HG02678 (cell line): Measurements from ENCODE around the gene XRCC3.

ENCODE experiments used
- ATAC-seq: cut with Tn5 transposase; IDR thresholded peaks from one replicate; pipeline ENCODE4 v1.9.1; 2021; ENCODE audit warnings: mild to moderate bottlenecking, moderate library complexity; ENCODE audit not compliant: unreplicated experiment

XRCC3 gene

GRCh38 chr14:103707329-103708263 is 7.7 kb downstream of the XRCC3 start:
- no peak for ATAC-seq

DNA sequence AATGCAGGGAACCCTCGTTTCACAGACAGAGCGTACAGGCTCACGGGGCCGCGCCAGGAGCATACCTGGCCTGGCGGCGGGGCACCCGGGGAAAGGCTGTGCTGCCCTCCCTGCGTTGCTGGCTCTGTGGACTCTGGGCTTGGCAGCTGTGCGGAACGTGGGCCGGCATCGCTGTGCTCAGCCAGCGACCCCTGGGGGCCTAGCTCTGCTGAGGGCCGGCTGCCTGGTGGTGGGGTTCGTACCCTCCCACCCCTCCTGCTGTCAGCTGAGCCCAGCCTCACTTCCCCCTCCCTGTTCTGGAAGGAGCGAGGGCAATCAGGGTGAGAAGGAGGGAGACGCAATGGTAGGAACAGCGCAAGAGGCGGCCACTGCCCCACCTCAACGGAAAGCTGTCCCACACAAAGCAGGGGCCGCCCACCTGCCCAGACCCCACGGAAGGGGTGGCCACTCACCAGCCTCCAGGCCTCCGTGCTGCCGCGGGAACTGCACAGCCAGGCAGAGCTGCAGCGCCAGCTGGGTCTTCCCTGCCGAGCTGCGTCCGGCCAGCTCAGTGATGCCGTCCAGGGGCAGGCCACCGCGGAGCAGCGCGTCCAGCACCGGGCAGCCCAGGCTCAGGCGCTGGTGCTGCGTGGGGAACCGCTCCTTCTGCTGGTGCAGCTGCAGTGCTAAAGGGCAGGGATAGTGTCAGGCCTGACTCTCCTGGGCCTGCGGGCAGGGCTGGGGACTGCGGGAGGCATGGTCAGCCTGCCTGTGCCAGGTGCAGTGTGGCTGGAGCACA is 8.5 kb downstream of the XRCC3 start:
- ATAC-seq: no peak

DNA sequence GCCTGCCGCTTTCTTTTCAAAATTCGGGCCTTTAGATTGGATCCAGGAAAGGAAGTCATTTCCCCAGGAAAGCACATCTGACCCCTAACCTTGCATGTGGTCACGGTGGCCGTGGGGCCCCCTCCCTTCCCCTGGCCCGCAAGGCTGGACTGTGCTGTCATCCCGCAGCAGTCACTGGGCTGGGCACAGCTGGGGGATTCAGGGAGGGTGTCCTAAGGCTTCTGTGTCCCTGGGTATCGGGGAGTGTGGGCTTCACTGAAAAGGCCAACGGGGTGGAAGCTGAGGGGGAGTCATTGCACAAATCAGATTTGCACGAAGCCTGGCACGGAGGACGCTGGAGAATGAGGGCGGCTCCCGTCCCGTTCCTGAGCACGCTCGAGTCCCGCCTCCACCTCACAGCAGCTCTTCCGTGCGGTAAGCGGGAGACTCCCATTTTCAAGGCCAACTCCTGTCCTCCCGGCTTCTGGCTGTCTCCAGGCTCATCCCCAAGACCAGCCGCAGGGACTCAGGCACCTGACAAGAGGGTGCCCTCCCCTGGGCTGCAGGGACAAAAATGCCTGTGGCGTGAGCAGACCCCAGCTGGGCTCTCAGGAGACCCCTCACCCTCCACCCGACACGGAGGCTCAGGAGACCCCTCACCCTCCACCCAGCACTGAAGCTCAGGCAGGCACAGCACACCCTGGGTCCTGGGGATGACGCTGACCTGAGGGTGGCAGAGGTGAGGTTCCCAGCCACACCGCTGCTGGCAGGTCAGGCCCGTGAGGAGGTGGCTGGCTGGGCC is 9.6 kb downstream of the XRCC3 start:
- ATAC-seq: no peak

- ATAC-seq: no peak
Observed at GRCh38 chr14:103705118-103705503, 10.1 kb downstream of the XRCC3 start.

DNA sequence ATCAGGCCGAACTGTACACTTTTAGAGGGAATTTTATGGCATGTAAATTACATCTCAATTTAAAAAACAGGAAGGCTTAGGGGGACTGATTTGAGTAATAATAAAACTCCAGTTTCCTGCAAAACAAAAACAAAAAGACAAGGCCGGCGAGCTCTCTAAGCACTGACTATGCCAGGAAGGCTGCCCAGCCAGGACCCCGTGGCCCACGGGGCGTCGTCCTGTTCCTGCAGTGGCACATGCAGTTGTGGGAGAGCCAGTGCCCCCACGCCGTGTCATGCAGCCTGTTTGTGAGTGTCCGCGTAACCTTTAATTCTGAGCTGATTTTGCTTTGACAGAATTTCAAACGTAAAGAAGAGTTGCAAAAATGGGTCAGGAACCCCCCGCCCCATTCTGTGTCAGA is 10.5 kb downstream of the XRCC3 start:
- no peak for ATAC-seq

- ATAC-seq: no peak
Observed at GRCh38 chr14:103703433-103704385, 11.5 kb downstream of the XRCC3 start.

- ATAC-seq: no peak
Observed at GRCh38 chr14:103702497-103703432, 12.5 kb downstream of the XRCC3 start.

DNA sequence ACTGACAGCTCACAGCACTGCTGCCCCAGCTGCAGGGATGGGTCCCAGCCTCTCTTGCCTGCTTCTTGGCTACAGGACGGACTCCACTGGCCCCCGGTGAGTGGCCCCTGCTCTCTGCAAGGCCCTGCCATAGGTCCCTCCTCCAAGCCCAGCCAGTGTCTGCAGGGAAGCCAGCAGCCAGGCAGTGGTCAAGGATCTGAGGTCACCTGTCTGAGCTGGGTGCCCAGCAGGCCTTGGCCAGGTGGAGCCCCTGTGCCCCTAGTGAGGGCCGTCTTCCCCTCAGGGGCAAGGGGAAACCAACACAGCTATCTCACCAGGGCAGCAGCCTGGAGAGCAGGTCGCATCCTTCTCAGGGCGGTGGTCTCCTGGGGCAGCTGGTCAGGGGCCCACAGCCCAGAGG is 13.2 kb downstream of the XRCC3 start:
- no peak for ATAC-seq

DNA sequence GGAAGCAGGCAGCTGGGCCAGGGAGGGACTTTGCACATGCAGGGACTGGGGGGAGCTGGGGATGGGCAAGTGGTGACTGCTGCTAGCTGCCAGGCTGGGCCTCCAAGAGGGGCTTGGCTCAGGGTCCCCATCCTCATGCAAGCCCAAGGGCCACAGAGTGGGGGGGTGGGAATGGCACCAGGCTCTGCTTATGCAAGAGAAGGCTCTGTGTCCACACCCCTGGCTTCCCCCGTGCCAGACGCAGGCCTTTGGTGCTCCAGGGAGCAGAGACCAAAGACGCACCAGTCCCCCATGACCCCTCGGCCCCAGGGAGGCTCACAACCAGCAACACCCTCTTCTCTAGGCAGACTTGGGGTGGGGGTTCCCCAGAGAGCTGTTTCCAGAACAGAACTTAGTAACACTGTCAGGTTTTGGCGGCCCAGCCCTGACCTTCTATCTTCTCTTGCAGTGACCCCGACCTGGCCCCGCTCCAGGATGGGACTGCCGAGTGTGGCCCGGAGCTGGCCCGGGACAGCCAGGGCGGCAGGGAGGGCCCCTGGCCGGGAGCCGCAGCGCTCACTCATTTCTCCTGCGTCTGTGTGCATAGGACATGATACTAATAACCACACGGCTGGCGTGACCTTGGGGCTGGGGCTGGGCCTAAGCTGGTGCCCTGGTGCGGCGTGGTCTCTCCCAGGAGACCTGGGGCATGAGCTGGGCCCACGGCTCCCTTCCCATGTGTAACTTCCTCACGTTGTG is 14.3 kb downstream of the XRCC3 start:
- no peak for ATAC-seq

DNA sequence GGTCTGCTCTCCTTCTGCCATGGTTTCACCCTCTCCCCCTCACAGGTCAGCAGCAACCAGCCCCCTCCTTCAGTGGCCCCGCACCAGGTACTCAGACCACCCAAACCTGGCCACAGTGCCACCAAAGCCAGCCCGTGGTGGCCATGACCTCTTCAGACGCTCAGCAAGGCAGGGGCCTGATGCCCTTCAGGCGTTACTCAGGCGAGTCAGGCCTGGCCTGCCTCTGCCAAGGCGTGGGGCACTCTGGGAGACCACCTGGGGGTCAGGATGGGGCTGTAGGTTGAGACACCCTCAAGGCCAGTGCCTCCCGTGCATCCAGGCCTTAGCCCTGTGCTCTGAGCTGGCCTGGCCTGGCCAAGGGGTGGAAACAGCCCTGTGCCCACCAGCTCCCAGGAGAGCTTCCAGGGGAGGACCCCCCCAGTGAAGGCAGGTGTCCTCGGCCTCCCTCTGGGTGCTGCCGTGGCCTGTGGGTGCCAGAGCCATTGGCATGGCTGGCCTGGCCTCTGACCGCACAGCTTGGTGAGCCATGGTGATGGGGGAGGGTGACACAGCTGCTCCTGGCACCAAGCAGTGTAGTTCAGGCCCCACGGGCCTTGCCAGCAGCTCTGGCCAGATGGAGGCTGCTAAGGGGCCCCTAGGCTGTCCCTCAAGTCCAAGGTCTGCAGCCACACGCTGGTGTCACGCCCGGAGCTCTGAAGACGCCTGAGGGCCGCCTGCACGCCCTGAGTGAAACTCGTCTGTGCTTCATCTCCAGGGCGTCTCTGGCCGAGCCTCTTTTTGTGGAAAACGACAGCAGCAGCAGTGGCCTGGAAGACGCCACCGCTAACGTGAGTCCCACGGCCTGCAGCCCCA is 15.1 kb downstream of the XRCC3 start:
- ATAC-seq: no peak

DNA sequence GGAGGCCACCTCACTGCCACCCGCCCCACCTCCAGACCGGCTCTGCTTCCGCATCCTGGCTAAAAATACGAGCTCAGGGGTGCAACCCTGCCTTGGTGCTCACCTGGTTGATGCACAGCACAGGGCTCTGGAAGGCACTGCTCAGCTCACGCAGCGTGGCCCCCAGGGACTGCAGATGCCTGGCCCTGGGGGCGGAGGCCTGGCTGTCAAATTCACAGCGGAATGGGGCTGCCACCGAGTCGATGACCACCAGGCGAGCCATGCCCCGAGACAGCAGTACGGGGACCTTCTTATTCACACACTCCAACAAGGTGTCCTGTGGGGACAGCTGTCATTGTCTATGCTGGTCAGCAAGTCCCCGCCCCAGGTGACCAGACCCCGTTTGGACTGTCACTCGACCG is 16.0 kb downstream of the XRCC3 start:
- no peak for ATAC-seq

- no peak for ATAC-seq
Observed at GRCh38 chr14:103698380-103699260, 16.6 kb downstream of the XRCC3 start.

GRCh38 chr14:103697603-103698379 is 17.5 kb downstream of the XRCC3 start:
- ATAC-seq: no peak

DNA sequence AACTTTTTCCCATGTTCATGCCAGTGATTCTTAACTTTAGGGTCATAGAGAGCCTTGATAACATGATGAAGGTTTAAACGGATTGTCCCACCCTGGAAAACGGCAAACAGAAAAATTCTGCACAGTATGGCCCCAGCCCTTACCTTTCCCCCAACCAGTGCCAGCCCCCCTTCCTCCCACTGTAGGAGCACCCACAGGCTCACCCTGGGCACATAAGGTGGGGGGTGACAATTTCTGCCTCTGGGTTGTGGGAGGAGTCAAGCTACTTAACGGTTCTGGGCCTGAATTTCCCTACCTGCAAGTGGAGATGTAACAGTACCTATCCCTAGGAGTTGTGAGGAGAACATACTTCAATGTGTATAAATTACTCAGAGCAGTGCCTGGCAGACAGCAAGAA is 18.0 kb downstream of the XRCC3 start:
- ATAC-seq: no peak

- no peak for ATAC-seq
Observed at GRCh38 chr14:103696466-103697071, 18.7 kb downstream of the XRCC3 start.
